ENCODE results near the gene ANTKMT. TPM values are rescaled to one million over a fixed set of nuclear protein-coding genes. Genes with fewer than 3 reads are reported as not detected.

Gene ANTKMT
- total RNA-seq, 1 donor from 2014 or later = 111 TPM

DNA sequence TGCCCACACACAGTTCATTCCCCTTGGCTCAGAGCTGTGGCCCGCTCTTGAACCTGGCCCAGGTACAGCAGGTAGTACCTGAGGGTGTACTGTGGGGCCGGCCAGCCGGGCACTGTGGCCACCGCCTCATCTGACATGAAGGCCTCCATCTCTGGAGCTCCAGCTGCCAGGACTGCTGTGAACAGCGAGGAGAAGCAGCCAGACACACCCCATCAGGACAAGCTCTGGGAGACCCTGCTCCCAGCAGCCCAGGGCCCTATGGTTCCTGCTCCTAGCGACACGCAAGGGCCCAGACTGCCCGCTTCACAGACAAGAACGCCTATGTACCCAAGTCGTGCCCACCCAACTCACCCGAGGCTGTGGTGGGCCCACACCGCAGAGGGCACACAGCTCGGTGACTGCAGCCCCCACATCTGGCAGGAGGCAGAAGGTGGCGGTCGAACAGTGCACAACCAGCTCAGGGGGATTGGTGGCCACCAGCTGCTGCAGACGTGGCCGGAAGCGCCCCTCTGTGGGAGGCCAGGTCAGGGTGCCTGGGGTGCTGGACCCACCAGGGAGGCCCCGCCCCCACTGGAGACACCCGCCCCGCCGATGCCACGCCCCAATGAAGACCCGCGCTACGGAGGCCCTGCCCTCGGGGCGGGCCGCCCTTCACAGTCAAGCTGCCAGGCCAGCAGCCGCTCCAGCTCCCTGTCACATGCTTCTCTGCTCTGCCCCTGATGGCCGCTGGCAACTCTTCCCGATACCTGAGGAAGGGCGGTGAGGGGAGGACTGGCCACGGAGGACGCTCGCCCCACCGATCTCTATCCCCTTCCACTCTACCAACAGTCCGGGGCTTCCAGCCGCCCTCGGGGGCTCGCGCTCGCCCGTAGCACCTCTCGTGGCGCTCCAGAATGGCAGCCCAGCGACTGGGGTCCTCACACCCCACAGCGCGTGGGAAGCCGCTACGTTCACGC, 41.8 kb upstream of the ANTKMT start:
- H3K4me3 ChIP-seq (ENCODE audit: low read depth, low read length) = peak overlapping the region; percentile 57
- TF ChIP-seq, protein P1, sequence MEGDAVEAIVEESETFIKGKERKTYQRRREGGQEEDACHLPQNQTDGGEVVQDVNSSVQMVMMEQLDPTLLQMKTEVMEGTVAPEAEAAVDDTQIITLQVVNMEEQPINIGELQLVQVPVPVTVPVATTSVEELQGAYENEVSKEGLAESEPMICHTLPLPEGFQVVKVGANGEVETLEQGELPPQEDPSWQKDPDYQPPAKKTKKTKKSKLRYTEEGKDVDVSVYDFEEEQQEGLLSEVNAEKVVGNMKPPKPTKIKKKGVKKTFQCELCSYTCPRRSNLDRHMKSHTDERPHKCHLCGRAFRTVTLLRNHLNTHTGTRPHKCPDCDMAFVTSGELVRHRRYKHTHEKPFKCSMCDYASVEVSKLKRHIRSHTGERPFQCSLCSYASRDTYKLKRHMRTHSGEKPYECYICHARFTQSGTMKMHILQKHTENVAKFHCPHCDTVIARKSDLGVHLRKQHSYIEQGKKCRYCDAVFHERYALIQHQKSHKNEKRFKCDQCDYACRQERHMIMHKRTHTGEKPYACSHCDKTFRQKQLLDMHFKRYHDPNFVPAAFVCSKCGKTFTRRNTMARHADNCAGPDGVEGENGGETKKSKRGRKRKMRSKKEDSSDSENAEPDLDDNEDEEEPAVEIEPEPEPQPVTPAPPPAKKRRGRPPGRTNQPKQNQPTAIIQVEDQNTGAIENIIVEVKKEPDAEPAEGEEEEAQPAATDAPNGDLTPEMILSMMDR (conservative IDR thresholded peaks at IDR 0.05; ENCODE audit: low read depth, low read length) = no peak
- no peak for DNase-seq (ENCODE audit: low read depth)

DNA sequence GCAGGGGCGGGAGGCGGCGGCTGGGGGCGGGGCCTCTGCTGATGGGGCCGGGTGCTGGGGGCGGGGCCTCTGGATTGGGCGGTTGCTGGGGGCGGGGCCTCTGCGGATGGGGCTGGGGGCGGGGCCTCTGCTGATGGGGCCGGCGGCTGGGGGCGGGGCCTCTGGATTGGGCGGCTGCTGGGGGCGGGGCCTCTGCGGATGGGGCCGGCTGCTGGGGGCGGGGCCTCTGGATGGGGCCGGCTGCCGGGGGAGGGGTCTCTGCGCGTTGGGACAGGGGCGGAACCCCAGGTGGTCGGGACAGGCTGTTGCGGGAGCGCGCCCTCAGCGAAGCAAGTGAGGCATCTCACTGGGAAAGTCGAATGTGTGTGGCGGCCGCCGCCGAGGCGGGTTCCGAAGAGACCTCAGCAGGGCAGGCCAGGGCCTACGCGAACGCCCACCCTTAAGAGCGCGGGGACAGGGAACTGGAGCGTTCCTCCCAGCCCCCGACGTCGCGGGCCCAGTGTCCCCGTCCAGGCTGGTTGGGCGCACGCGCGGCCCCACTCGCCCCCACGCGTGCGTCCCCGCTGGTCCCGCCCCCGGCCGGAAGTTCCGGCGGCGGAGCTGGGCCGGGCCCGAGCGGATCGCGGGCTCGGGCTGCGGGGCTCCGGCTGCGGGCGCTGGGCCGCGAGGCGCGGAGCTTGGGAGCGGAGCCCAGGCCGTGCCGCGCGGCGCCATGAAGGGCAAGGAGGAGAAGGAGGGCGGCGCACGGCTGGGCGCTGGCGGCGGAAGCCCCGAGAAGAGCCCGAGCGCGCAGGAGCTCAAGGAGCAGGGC, 40.9 kb upstream of the ANTKMT start, which contains the start of gene STUB1:
TSS of gene STUB1 (plus strand) at position 597 of the 811 bp plus-strand sequence. CDS start at position 713, 116 bp downstream.
- no peak for DNase-seq (ENCODE audit: low read depth)
- peak within 1 kb of the TSS; percentile 84 for H3K4me3 ChIP-seq (ENCODE audit: low read depth, low read length)
- TF ChIP-seq, protein P1 (conservative IDR thresholded peaks at IDR 0.05; ENCODE audit: low read depth, low read length) = no peak

DNA sequence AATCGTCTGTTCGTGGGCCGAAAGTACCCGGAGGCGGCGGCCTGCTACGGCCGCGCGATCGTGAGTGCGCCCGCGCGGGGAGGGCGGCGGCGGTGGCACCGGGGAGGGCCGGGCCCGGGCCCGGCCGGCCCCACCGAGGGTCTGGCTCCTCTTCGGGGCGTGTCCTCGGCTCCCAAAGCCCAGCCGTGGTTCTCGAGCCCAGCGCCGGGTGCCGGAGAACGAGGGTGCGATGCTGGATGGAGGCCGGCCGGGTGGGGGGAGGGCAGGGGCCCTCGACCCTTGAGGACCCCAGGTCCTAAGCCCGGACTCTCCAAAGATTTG, 40.4 kb upstream of the ANTKMT start:
- H3K4me3 ChIP-seq (ENCODE audit: low read depth, low read length) = peak overlapping the region; percentile 84

DNA sequence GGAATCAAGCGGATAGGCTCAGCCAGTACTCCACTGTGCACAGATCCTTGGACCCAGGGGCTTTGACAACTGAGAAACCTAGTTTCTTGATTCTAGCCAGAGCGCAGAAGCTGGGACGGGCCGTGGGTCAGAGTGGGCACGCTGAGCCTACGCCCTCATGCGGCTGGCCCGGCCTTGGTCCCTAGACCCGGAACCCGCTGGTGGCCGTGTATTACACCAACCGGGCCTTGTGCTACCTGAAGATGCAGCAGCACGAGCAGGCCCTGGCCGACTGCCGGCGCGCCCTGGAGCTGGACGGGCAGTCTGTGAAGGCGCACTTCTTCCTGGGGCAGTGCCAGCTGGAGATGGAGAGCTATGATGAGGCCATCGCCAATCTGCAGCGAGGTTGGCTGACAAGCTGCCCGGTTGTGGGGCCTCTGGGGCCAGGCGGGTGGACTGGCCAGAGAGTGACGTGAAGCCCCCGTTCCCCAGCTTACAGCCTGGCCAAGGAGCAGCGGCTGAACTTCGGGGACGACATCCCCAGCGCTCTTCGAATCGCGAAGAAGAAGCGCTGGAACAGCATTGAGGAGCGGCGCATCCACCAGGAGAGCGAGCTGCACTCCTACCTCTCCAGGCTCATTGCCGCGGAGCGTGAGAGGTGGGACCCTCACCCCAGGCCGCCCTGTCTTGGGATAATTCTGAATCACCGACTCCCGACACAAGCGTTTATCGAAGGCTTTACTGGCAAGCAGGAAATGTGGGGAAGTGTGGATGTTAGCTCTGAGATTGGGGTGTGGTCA, 39.8 kb upstream of the ANTKMT start:
- no peak for DNase-seq (ENCODE audit: low read depth)
- peak overlapping the region; percentile 84 for H3K4me3 ChIP-seq (ENCODE audit: low read depth, low read length)
- TF ChIP-seq, protein P1 (conservative IDR thresholded peaks at IDR 0.05; ENCODE audit: low read depth, low read length) = no peak

More for the DNA sequence above, 40.4 kb upstream of the ANTKMT start:
- TF ChIP-seq, protein P1 (conservative IDR thresholded peaks at IDR 0.05; ENCODE audit: low read depth, low read length) = no peak
- DNase-seq (ENCODE audit: low read depth) = no peak

DNA sequence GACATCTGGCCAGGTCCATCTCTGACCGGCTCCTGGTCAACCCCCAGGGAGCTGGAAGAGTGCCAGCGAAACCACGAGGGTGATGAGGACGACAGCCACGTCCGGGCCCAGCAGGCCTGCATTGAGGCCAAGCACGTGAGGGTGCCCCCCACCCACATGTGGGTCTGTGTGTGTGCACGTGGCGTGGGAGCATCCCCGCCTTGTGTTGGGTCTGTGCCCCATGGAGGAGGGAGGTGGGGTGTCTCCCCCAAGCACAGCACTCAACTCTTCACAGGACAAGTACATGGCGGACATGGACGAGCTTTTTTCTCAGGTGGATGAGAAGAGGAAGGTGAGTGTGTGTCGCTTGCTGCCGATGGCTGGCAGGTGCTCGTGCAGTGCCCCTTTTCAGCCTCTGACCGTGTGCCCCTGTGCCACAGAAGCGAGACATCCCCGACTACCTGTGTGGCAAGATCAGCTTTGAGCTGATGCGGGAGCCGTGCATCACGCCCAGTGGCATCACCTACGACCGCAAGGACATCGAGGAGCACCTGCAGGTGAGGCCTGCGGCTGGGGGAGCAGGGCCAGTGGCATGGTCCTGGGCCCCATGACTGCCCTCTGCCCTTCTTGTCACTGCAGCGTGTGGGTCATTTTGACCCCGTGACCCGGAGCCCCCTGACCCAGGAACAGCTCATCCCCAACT, 39.1 kb upstream of the ANTKMT start:
- H3K4me3 ChIP-seq (ENCODE audit: low read depth, low read length) = peak overlapping the region; percentile 84
- TF ChIP-seq, protein P1 (conservative IDR thresholded peaks at IDR 0.05; ENCODE audit: low read depth, low read length) = no peak
- DNase-seq (ENCODE audit: low read depth) = no peak

Measured in epithelial cell of proximal tubule (primary cell).